ENCODE data around the gene NR2E3.

- TF ChIP-seq EZH2 (IDR thresholded peaks at IDR 0.05; ENCODE audit: insufficient read depth, poor library complexity, severe bottlenecking) = no peak
- no peak for TF ChIP-seq EZH2phosphoT487 (IDR thresholded peaks at IDR 0.05; ENCODE audit: insufficient read depth, low read depth)
Observed at GRCh38 chr15:71811036-71811736, 832 bp downstream of the NR2E3 start.
